GM18868 (cell line): ENCODE results near the gene ARAP3.

Experiments used
- ATAC-seq: cut with Tn5 transposase; IDR thresholded peaks from one replicate; pipeline ENCODE4 v1.9.1; 2021; ENCODE audit warnings: mild to moderate bottlenecking, moderate library complexity; ENCODE audit not compliant: unreplicated experiment

Gene ARAP3

GRCh38 chr5:141641634-141642267 is 40.3 kb downstream of the ARAP3 start:
- ATAC-seq = peak; percentile 79

GRCh38 chr5:141640698-141641097 is 41.3 kb downstream of the ARAP3 start:
- ATAC-seq = no peak

- ATAC-seq = no peak
Observed at GRCh38 chr5:141640051-141640415, 42.0 kb downstream of the ARAP3 start.

DNA sequence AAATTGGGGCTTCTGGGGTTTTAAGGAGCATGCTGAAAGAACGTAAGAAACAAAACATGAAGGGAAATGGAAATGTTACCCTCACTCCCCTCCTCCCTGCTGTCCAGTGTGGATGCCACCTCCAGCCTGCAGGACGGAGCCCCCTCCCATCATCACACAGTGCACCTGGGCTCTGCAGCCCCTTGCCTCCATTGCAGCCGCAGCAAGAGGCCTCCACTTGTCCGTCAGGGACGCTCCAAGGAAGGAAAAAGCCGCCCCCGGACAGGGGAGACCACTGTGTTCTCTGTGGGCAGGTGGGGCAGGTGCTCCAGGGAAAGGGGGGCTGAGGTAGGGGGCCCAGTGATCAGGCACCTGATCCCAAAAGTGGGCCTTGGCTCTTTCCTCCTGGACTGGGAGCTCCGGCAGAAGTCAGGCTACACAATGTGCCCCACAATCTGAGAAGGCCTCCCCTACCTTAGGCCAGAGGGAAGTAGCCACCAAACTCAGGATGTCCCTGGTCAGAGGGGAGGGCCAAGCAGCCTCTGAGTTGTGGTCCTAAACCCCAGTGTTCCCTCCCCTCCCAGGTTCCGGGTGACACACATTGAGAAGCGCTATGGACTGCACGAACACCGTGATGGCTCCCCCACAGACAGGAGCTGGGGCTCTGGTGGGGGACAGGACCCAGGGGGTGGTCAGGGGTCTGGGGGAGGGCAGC is 42.5 kb downstream of the ARAP3 start:
- ATAC-seq = no peak

GRCh38 chr5:141638771-141639170 is 43.3 kb downstream of the ARAP3 start:
- no peak for ATAC-seq

- ATAC-seq = peak; percentile 23
Observed at GRCh38 chr5:141637767-141638419, 44.1 kb downstream of the ARAP3 start.

DNA sequence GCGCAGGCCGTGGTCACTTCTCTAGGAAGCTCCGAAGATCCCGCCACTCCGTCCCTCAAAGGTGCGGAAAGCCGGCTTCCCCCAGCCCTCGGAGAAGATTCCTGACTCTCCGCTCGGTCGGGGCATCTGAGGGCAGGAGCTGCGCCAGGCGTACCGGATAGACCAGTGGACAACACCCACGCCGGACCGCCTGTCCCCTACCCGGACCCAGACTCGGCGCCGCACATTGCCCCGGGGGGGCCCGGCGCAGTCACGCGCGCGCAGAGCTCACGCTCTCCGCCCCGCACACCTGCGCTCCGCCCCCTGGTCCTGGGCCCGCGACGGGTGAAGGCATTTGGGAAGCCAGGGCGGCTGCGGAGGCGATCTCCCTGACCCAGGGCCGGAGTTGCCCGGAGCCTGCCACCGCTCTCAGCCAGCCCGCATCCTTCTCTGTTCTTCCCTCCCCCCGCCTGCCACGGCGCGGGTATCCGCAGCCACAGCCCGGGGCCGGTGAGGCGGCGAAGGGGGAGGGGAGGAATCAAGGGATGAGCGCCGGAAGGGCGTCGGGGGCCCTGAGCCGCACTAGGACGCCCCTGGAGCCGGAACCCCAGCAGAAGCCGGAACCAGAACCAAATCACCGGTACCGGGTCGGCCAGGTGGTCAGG is 44.8 kb downstream of the ARAP3 start:
- ATAC-seq = peak; percentile 17

GRCh38 chr5:141636413-141637122 is 45.5 kb downstream of the ARAP3 start, which contains the start of the genes HDAC3 and RELL2:
HDAC3 (minus strand) TSS chr5:141636849; CDS start chr5:141636790, 59 bp downstream.
RELL2 (plus strand) TSS chr5:141636997; CDS start chr5:141638226, 1,229 bp downstream.
- peak; percentile 72 for ATAC-seq

- ATAC-seq = no peak
Observed at GRCh38 chr5:141636106-141636412, 46.0 kb downstream of the ARAP3 start.

- no peak for ATAC-seq
Observed at GRCh38 chr5:141635646-141636045, 46.4 kb downstream of the ARAP3 start.

DNA sequence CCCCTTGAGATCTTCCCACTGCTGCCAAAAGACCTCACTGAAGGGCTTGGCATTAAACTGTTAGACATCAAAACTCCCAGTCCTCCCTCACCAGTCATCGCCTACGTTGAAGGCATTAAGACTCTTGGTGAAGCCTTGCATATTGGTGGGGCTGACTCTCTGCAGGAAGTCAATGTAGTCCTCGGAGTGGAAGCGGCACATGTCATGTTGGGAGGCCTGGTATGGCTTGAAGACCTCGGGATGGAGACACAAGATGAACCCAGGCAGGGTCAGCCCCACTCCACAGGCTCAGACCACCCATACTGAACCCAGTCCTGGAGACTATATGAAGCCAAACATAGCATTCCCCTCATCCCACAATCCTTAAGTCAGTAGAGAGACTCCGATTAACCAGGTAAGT is 47.3 kb downstream of the ARAP3 start:
- no peak for ATAC-seq

DNA sequence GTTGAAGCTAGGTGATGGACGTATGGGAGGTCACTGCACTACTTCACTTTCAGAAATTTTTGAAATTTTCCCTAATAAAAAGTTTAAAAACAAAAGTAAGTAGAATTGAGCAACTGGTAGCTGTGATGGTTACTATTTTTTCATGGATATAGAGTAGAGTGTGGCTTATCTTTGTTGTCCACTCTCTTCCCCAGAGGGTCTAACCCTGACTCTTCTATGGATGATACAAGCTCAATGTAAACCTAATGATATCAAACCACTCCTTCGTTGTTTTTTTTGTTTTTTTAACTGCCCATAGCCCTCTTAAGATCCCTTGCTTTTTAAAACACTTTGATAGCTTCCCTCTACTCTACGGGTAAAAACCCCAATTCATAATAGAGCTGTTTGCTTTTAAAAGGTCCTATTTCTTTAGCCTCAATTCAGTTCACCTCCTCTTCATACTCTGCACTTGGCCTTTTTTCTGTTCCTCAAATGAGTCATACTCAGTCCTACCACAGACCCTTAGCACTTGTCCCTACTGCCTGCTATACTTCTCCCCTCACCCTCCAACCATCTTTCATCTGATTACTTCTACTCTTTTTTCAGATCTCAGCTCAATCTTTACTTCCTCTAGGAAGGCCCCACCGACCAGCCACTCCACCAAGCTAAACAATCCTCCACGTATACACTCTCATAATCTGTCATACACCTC is 48.0 kb downstream of the ARAP3 start:
- ATAC-seq = peak; percentile 83

GRCh38 chr5:141632650-141633049 is 49.4 kb downstream of the ARAP3 start:
- no peak for ATAC-seq

- ATAC-seq = no peak
Observed at GRCh38 chr5:141630570-141631140, 51.4 kb downstream of the ARAP3 start.

DNA sequence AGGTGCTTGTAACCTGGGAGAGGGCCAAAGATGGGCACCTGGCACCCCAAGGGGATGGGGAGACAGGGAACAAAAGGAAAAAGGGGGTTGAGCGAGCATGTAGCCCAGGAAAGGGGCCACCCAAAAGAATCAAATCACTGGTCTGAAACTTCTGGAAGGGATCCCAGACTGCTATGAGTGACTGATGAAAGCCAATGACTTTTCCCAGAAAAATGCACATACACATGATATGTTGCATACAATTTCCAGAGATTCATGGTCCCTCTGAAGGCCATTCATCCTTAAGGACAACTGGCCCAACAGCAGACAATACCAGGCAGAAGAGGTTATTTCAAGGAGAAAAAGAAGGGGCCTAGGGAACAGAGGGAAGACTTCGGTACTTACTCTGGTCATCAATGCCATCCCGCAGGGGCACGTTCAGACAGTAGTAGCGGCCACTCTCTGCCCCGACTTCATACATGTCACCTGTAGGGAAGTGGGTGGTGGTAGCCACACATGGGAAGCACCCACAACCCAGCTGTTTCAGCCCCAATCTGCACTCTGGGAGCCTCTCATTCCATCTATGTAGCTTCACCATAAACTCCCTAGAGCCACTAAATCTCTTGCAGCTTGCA is 53.7 kb downstream of the ARAP3 start:
- no peak for ATAC-seq

DNA sequence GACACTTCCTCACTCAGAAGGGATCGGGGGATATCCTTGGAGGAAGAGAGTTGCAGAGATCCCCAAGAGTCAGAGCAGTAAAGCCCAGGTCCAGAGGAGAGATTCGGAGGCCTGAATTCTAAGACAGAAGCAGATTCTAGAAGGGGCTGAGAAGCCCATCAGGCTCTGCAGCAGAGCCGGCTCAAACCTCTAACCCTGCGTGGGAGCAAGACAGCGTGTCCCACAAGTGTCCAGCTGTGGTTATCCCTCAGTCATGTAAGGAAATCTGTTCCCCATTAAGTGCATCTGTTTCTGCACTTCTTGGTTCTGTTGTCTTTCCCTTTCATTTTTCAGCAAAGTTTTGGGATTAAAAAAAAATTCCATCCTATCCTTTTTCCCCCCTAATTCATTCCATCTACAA is 58.4 kb downstream of the ARAP3 start:
- ATAC-seq = no peak

- peak; percentile 66 for ATAC-seq
Observed at GRCh38 chr5:141623186-141623585, 58.8 kb downstream of the ARAP3 start.

- peak; percentile 84 for ATAC-seq
Observed at GRCh38 chr5:141618804-141619554, 63.1 kb downstream of the ARAP3 start, which contains the start of gene DIAPH1. DIAPH1 (minus strand) TSS chr5:141619000; CDS start chr5:141618914, 86 bp downstream.
